Mesendoderm (in vitro differentiated cells): ENCODE measurements around the gene FNDC3B.

Source experiments
- DNase-seq: peaks from one replicate; pipeline ENCODE4 v3.0.0; 2013
- H2AK5ac ChIP-seq: 2 replicates; pipeline ENCODE4 v1.6.1; 2013; ENCODE audit warnings: low read length, inconsistent platforms
- H2BK120ac ChIP-seq: 2 replicates; pipeline ENCODE4 v1.6.1; 2013; ENCODE audit warnings: low read depth, mild to moderate bottlenecking, low read length, moderate library complexity, mixed read lengths
- H2BK15ac ChIP-seq: replicated peaks from 2 replicates; pipeline ENCODE4 v1.6.1; 2013; ENCODE audit warnings: low read depth, mild to moderate bottlenecking, moderate library complexity
- H2BK5ac ChIP-seq: 2 replicates; pipeline ENCODE4 v1.6.1; 2013; ENCODE audit warnings: low read length, inconsistent platforms
- H3K18ac ChIP-seq: 2 replicates; pipeline ENCODE4 v1.6.1; 2013; ENCODE audit warnings: mild to moderate bottlenecking, low read length, mixed read lengths
- H3K23ac ChIP-seq: one replicate; pipeline ENCODE4 v1.6.1; 2013; ENCODE audit warnings: low read length
- H3K27ac ChIP-seq: 2 replicates; pipeline ENCODE4 v1.5.1; 2013; ENCODE audit warnings: low read depth, mild to moderate bottlenecking, inconsistent platforms, low read length, moderate library complexity
- H3K27me3 ChIP-seq: 2 replicates; pipeline ENCODE4 v1.6.1; 2013; ENCODE audit warnings: low read length, control low read depth, mild to moderate bottlenecking, inconsistent platforms; ENCODE audit not compliant: insufficient read depth, poor library complexity
- H3K36me3 ChIP-seq: 2 replicates; pipeline ENCODE4 v1.6.1; 2013; ENCODE audit warnings: low read length, inconsistent platforms; ENCODE audit not compliant: control insufficient read depth, insufficient read depth
- H3K4ac ChIP-seq: one replicate; pipeline ENCODE4 v1.6.1; 2013; ENCODE audit warnings: low read depth, mild to moderate bottlenecking, low read length, moderate library complexity
- H3K4me1 ChIP-seq: 2 replicates; pipeline ENCODE4 v1.6.1; 2013; ENCODE audit warnings: low read depth, low read length, inconsistent platforms; ENCODE audit not compliant: control insufficient read depth
- H3K4me2 ChIP-seq: 2 replicates; pipeline ENCODE4 v1.6.1; 2013; ENCODE audit warnings: low read length
- H3K4me3 ChIP-seq: 2 replicates; pipeline ENCODE4 v1.5.1; 2013; ENCODE audit warnings: mild to moderate bottlenecking, low read length
- H3K56ac ChIP-seq: one replicate; pipeline ENCODE4 v1.6.1; 2013; ENCODE audit warnings: low read length
- H3K79me1 ChIP-seq: 2 replicates; pipeline ENCODE4 v1.6.1; 2013; ENCODE audit warnings: low read length, inconsistent platforms
- H3K79me2 ChIP-seq: 2 replicates; pipeline ENCODE4 v1.6.1; 2013; ENCODE audit warnings: mild to moderate bottlenecking, low read length; ENCODE audit not compliant: control insufficient read depth, insufficient read depth
- H3K9ac ChIP-seq: 2 replicates; pipeline ENCODE4 v1.6.1; 2013; ENCODE audit warnings: low read length, inconsistent platforms
- H4K5ac ChIP-seq: one replicate; pipeline ENCODE4 v1.6.1; 2013; ENCODE audit warnings: low read length
- H4K8ac ChIP-seq: one replicate; pipeline ENCODE4 v1.6.1; 2013; ENCODE audit warnings: low read depth, mild to moderate bottlenecking, control low read depth, low read length, moderate library complexity
- WGBS: extraction: QIAGEN DNeasy Blood & Tissue Kit; methylation state at CpG from one replicate; pipeline ENCODE4 v1.1.7; 2013; ENCODE audit warnings: low lambda C conversion rate, missing lambda C conversion rate; ENCODE audit not compliant: insufficient coverage; ENCODE audit errors: extremely low coverage; 5-methylcytosine and 5-hydroxymethylcytosine counted together

The FNDC3B gene

DNA sequence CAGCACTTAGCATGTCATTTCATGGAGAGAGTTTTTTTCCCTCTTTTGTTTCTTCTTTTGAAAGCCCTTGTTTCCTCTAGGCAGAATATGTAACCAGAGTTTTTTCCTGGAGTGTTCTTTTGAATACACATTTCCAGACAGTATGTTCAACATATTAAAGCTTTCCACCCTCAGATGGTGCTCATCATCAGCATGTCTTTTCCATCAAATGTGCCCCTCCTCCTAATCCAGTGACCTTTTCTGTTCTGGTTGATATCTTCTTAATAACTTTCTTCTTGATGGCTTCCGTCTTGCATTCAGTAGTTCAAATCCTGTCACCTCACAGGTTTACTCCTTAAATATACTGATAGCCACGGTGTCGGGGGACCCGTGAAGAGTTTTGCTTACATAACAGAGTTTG is 78.6 kb downstream of the FNDC3B start:
- WGBS = no CpG with 5 or more reads among the region's 4 CpGs
- Histone ChIP-seq H3K4me2 (no peak overlapping the region), H2BK120ac (no peak overlapping the region), H3K4ac (no peak overlapping the region), H3K23ac (no peak overlapping the region), H2BK15ac (no peak overlapping the region), H4K8ac (no peak overlapping the region), H4K5ac (no peak overlapping the region), H3K4me1 (no peaks in the 10 kb centered on the region), H3K36me3 (peaks cover 5% of the 10 kb centered on the region), H3K27ac (no peak overlapping the region), H3K56ac (no peak overlapping the region), H3K27me3 (no peaks in the 10 kb centered on the region), H3K4me3 (no peak overlapping the region), H3K79me2 (peaks cover 19% of the 10 kb centered on the region), H2AK5ac (no peak overlapping the region), H3K79me1 (peaks cover 20% of the 10 kb centered on the region), H3K9ac (no peak overlapping the region), H3K18ac (no peak overlapping the region), H2BK5ac (no peak overlapping the region)
- no peak for DNase-seq

DNA sequence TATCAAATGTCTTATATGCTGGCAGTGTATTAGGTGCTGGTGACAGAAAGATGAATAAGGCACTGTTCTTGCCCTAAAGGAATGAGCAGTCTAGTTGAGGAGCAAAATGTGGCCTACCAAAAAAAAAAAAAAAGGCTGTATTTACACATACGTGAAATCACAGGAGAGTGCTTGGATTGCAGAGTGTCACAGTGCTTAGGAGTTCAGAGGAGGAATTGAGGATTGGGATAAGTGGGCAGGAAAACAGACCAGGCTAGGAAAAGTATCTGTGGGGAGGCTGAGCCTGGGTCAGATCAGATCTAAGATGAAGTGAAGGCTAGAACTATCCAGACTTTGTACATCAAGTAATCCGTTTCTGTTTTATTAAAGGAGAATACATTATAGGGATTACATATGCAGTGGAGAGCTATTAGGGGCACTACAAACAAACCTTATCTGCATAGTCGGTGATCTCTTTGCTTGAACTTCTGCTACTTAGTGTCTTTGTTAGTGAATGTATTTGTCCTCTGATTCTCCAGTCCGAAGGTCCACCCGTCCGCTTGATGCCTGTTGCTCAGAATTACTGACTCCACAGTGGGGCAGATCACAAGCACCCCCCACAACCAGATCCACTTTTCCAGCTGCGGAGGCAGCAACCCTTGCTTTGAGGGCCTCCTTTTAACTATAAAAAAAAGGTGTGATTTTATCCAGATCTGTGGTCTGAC is 80.0 kb downstream of the FNDC3B start:
- no peak overlapping the region for H4K8ac ChIP-seq
- no peaks in the 10 kb centered on the region for H3K4me1 ChIP-seq
- H3K4ac ChIP-seq = no peak overlapping the region
- H3K79me2 ChIP-seq = peaks cover 20% of the 10 kb centered on the region
- no peak for DNase-seq
- H2BK120ac ChIP-seq = no peak overlapping the region
- H2BK15ac ChIP-seq = no peak overlapping the region
- H3K56ac ChIP-seq = peak overlapping the region; percentile 3
- H4K5ac ChIP-seq = no peak overlapping the region
- no CpG with 5 or more reads among the region's 7 CpGs for WGBS
- peaks cover 17% of the 10 kb centered on the region for H3K79me1 ChIP-seq
- no peak overlapping the region for H3K9ac ChIP-seq
- H3K18ac ChIP-seq = no peak overlapping the region
- no peaks in the 10 kb centered on the region for H3K27me3 ChIP-seq
- H3K23ac ChIP-seq = no peak overlapping the region
- no peak overlapping the region for H3K4me3 ChIP-seq
- no peak overlapping the region for H3K4me2 ChIP-seq
- peaks cover 5% of the 10 kb centered on the region for H3K36me3 ChIP-seq
- H3K27ac ChIP-seq = no peak overlapping the region
- H2AK5ac ChIP-seq = no peak overlapping the region
- H2BK5ac ChIP-seq = no peak overlapping the region

DNA sequence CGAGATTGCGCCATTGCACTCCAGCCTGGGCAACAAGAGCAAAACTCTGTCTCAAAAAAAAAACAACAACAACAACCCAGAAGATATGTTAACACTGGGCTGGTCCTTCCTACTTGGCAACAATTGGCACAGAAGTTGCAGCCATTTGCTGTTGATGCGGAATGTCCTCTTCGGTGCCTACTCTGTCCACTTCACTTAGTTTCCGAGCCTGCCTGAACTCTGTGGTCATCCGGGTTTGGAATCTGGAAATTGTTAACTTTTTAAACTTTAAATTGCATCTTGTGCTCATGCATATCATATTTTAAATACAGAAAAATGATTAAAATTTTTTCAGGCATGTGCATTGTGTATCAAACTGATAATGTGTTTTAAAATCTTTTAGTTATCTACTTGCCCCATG is 81.5 kb downstream of the FNDC3B start:
- Histone ChIP-seq H3K4me3 (no peak overlapping the region), H4K5ac (no peak overlapping the region), H4K8ac (no peak overlapping the region), H2BK120ac (no peak overlapping the region), H3K4me2 (no peak overlapping the region), H3K9ac (no peak overlapping the region), H3K4ac (no peak overlapping the region), H3K56ac (no peak overlapping the region), H2BK15ac (no peak overlapping the region), H3K27ac (no peak overlapping the region), H3K36me3 (peaks cover 5% of the 10 kb centered on the region), H3K79me2 (peaks cover 22% of the 10 kb centered on the region), H3K27me3 (no peaks in the 10 kb centered on the region), H3K4me1 (peaks cover 5% of the 10 kb centered on the region), H3K18ac (no peak overlapping the region), H2AK5ac (no peak overlapping the region), H3K23ac (no peak overlapping the region), H2BK5ac (no peak overlapping the region), H3K79me1 (peaks cover 16% of the 10 kb centered on the region)
- no CpG with 5 or more reads among the region's 6 CpGs for WGBS
- no peak for DNase-seq

DNA sequence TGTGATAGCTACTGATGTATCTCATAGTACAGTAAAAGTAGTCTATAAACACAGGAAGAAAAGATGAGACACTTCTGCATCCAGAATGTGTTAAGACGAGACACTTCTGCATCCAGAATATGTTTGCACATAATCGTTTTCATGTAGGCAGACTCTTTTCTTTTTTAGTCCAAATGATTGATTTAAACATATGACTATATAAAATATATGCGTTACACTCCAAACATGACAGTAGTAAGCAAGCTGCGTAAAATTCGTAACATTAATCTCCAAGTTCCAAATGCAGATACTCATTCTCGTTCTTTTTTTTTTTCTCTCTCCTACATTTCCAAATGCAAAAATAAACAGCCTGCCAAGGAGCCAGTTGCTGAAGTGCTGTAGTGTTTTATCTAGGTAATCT is 82.6 kb downstream of the FNDC3B start:
- Histone ChIP-seq H3K27ac (no peak overlapping the region), H3K79me2 (peaks cover 29% of the 10 kb centered on the region), H3K27me3 (no peaks in the 10 kb centered on the region), H2BK15ac (no peak overlapping the region), H2AK5ac (no peak overlapping the region), H3K9ac (no peak overlapping the region), H2BK120ac (no peak overlapping the region), H3K79me1 (peaks cover 19% of the 10 kb centered on the region), H3K4ac (no peak overlapping the region), H4K8ac (no peak overlapping the region), H3K4me1 (peaks cover 8% of the 10 kb centered on the region), H3K23ac (no peak overlapping the region), H3K4me2 (no peak overlapping the region), H2BK5ac (no peak overlapping the region), H3K36me3 (peaks cover 5% of the 10 kb centered on the region), H3K18ac (no peak overlapping the region), H3K56ac (no peak overlapping the region), H4K5ac (no peak overlapping the region), H3K4me3 (no peak overlapping the region)
- no CpG with 5 or more reads among the region's 6 CpGs for WGBS
- DNase-seq = no peak

DNA sequence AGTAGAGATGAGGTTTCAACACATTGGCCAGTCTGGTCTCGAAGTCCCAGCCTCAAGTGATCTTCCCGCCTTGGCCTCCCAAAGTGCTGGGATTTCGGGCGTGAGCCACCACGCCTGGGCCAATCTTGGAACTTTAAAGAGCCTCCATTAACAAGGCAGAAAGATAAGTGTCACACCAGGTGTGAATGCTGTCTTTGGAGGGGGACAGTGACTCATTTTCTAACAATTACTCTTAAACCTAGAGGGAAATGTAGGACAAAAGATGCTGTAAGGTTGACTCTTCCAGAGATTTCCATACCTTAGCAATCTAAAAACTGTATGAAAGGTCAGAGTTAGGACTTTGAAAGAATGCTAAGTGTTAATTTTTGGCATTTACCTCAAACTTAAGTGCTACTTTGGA is 84.9 kb downstream of the FNDC3B start:
- Histone ChIP-seq H3K79me2 (peaks cover 42% of the 10 kb centered on the region), H3K4me3 (no peak overlapping the region), H3K18ac (no peak overlapping the region), H4K5ac (no peak overlapping the region), H3K36me3 (peaks cover 3% of the 10 kb centered on the region), H4K8ac (no peak overlapping the region), H3K4me2 (no peak overlapping the region), H3K56ac (no peak overlapping the region), H3K79me1 (peaks cover 17% of the 10 kb centered on the region), H3K4ac (no peak overlapping the region), H3K9ac (no peak overlapping the region), H2BK15ac (no peak overlapping the region), H3K27ac (no peak overlapping the region), H2BK5ac (no peak overlapping the region), H3K27me3 (no peaks in the 10 kb centered on the region), H2AK5ac (no peak overlapping the region), H2BK120ac (no peak overlapping the region), H3K4me1 (peaks cover 8% of the 10 kb centered on the region), H3K23ac (no peak overlapping the region)
- peak; percentile 68 for DNase-seq
- no CpG with 5 or more reads among the region's 5 CpGs for WGBS

DNA sequence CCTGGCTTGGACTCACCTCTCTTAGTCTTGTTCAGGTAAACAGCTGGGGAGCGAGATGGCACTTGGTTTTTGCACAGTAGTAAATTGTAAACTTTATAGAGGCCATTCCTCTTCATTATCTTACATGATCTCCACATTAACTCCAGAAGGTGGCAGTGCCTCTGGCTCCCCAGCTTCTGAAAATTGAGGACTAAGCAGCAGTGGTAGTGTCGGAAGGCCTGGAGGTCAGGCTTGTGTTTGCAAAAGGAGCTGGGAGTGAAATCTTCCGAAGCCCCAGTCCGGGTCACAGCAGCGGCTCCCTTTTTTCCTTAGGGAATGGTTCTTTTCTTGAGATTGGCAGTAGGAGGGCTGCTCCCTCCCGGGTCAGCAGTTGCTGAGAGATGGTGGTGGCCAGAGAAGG is 85.7 kb downstream of the FNDC3B start:
- peak overlapping the region; percentile 25 for H3K56ac ChIP-seq
- no peak overlapping the region for H3K4me3 ChIP-seq
- H2BK15ac ChIP-seq = no peak overlapping the region
- H3K36me3 ChIP-seq = no peaks in the 10 kb centered on the region
- peaks cover 39% of the 10 kb centered on the region for H3K79me2 ChIP-seq
- no peaks in the 10 kb centered on the region for H3K27me3 ChIP-seq
- no peak overlapping the region for H2BK5ac ChIP-seq
- H3K4me1 ChIP-seq = peaks cover 8% of the 10 kb centered on the region
- H3K4me2 ChIP-seq = no peak overlapping the region
- no peak overlapping the region for H2BK120ac ChIP-seq
- WGBS = no CpG with 5 or more reads among the region's 6 CpGs
- H4K5ac ChIP-seq = no peak overlapping the region
- H3K4ac ChIP-seq = no peak overlapping the region
- no peak overlapping the region for H2AK5ac ChIP-seq
- peaks cover 14% of the 10 kb centered on the region for H3K79me1 ChIP-seq
- no peak overlapping the region for H3K23ac ChIP-seq
- peak; percentile 56 for DNase-seq
- H3K9ac ChIP-seq = no peak overlapping the region
- H3K27ac ChIP-seq = no peak overlapping the region
- H3K18ac ChIP-seq = peak overlapping the region; percentile 64
- H4K8ac ChIP-seq = no peak overlapping the region
